Right lobe of liver (tissue), 6 donors: Measurements from ENCODE around the gene ZBTB8A. TPM values are rescaled to one million over a fixed set of nuclear protein-coding genes. Genes with fewer than 3 reads are reported as not detected.

ENCODE experiments used
- ATAC-seq, 4 donors: fragments of 200-7000 bp; cut with Tn5 transposase; one replicate each; pipeline ENCODE4 v1.9.1; 2020; ENCODE audit warnings: mild to moderate bottlenecking in 4 of 4, moderate library complexity in 4 of 4
- DNase-seq, 3 donors: peaks; one replicate each; pipeline ENCODE4 v3.0.0-alpha.2; 2020
- H3K27ac ChIP-seq, 3 donors: fragments of 200-600 bp; one replicate each; pipeline ENCODE4 v1.8.0; 2022
- H3K27me3 ChIP-seq, 2 donors: fragments of 200-600 bp; one replicate each; pipeline ENCODE4 v1.8.0; 2022
- H3K36me3 ChIP-seq, 4 donors: fragments of 200-600 bp; sonication (generic) in 1 of 4; one replicate each; pipeline versions ENCODE4 v1.5.1 to v1.8.0; 2017 to 2022; ENCODE audit warnings: control low read depth in 1 of 4
- H3K4me1 ChIP-seq, 4 donors: fragments of 200-600 bp; sonication (generic) in 1 of 4; one replicate each; pipeline versions ENCODE4 v1.5.1 to v1.8.0; 2017 to 2022; ENCODE audit warnings: control low read depth in 1 of 4
- H3K4me3 ChIP-seq, 3 donors: fragments of 200-600 bp; one replicate each; pipeline ENCODE4 v1.8.0; 2022
- H3K9me3 ChIP-seq, 4 donors: fragments of 200-600 bp; sonication (generic) in 1 of 4; one replicate each; pipeline versions ENCODE4 v1.5.1 to v1.8.0; 2017 to 2022; ENCODE audit warnings: control low read depth in 1 of 4
- POLR2A ChIP-seq: fragments of 450-650 bp; IDR thresholded peaks from one replicate; pipeline ENCODE4 v1.6.1; 2017; ENCODE audit warnings: antibody characterized with exemption, mild to moderate bottlenecking
- WGBS: methylation state at CpG from one replicate; pipeline ENCODE4 v1.1.6; 2018; ENCODE audit warnings: low coverage, low lambda C conversion rate; ENCODE audit not compliant: insufficient coverage; ENCODE audit errors: missing lambda C conversion rate; 5-methylcytosine and 5-hydroxymethylcytosine counted together
- intact Hi-C, 2 donors: fragments of 100-400 bp; cut with DNase I; formaldehyde crosslinking; loops; one replicate each; pipeline versions ENCODE4 v1.11.2 to v1.14.1; 2022
- total RNA-seq, 6 experiments: library from RNA; depleted of rRNA in 2 of 6; stranded (reverse); fragments of >200 nt in 2 of 6; fragmentation: NEBNext Ultra II Directional in 3 of 6; extraction: Animal tissue kit (Norgen Biotek cat#: 25700) in 3 of 6; gene quantifications; one replicate each; pipeline versions ENCODE4 v1.1.0 to v1.2.4, GENCODE V29; 2016 to 2023
- TF ChIP-seq, protein P1 (sequence below), 4 donors: fragments of 200-600 bp in 3 of 4; fragments of 450-650 bp in 1 of 4; IDR thresholded peaks; one replicate each; pipeline versions ENCODE4 v1.5.1 to v1.8.0; 2016 to 2022; ENCODE audit warnings: antibody characterized with exemption in 4 of 4, mild to moderate bottlenecking in 2 of 4
- donor health status: DM: no; HTN: yes; CAD: no.
- donor health status: DM: no; HTN: no; CAD: no.
- donor health status: DM: no; HTN: no; CAD: no.
- donor health status: DM: no; HTN: yes; CAD: no.
- donor health status: DM: no; HTN: yes; CAD: no.

The ZBTB8A gene
- total RNA-seq, 6 experiments from 2014 or later: 1.6 to 3.4 (median 2.3) TPM

DNA sequence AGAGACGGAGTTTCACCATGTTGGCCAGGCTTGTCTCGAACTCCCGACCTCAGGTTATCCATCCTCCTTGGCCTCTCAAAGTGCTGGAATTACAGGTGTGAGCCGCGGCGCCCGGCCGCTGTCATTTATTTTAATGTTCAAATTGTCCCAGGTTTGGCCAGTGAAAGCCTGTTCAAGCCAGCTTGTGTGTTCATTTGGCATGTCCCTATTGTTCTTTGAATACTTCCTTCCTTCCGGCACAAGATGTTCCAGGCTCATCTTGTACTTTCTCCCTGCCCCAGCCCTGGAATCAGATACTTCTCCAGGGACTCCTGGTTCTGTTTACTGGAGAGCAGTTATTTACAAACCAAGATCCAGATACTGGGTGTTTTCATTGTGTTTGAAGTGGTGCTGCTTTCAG, 37.4 kb upstream of the ZBTB8A start:
- no peaks in the 10 kb centered on the region for H3K9me3 ChIP-seq
- ATAC-seq: peak; percentile 35 to 72 (median 54)
- peak overlapping the region; percentile 63 to 73 (median 71) for H3K27ac ChIP-seq
- H3K36me3 ChIP-seq: no peaks in the 10 kb centered on the region
- no peaks in the 10 kb centered on the region for H3K27me3 ChIP-seq
- H3K4me1 ChIP-seq: no peaks in the 10 kb centered on the region
- TF ChIP-seq, protein P1, sequence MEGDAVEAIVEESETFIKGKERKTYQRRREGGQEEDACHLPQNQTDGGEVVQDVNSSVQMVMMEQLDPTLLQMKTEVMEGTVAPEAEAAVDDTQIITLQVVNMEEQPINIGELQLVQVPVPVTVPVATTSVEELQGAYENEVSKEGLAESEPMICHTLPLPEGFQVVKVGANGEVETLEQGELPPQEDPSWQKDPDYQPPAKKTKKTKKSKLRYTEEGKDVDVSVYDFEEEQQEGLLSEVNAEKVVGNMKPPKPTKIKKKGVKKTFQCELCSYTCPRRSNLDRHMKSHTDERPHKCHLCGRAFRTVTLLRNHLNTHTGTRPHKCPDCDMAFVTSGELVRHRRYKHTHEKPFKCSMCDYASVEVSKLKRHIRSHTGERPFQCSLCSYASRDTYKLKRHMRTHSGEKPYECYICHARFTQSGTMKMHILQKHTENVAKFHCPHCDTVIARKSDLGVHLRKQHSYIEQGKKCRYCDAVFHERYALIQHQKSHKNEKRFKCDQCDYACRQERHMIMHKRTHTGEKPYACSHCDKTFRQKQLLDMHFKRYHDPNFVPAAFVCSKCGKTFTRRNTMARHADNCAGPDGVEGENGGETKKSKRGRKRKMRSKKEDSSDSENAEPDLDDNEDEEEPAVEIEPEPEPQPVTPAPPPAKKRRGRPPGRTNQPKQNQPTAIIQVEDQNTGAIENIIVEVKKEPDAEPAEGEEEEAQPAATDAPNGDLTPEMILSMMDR (IDR thresholded peaks at IDR 0.05): no peak
- TF ChIP-seq POLR2A: no peak
- WGBS: 65% methylated on average over 5 of the region's 9 CpGs
- intact Hi-C loops: no loop called here
- DNase-seq: no peak
- no peak overlapping the region for H3K4me3 ChIP-seq

DNA sequence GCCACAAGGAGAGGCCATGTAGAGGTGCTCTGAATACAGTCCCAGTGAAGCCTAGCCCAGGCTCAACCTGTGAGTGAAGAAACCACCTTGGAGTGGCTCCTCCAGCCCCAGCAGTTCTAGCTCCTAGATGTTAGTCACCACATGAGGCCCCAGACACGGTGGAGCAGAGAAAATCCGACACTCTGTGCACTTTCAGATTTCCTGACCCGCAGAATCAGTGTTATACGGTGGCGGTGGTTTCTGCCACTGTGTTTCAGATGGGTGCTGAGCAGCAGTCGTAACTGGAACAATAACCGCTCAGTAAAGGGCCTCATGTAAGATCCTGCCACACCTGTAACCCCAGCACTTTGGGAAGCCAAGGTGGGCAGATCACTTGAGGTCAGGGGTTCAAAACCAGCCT, 36.1 kb upstream of the ZBTB8A start:
- H3K4me3 ChIP-seq: no peak overlapping the region
- intact Hi-C loops: no loop called here
- no peak for TF ChIP-seq POLR2A
- TF ChIP-seq, protein P1 (IDR thresholded peaks at IDR 0.05): no peak
- 87% methylated on average over 3 of the region's 7 CpGs for WGBS
- H3K27ac ChIP-seq: no peak overlapping the region
- no peak for DNase-seq
- H3K27me3 ChIP-seq: no peaks in the 10 kb centered on the region
- no peaks in the 10 kb centered on the region for H3K9me3 ChIP-seq
- no peaks in the 10 kb centered on the region for H3K36me3 ChIP-seq
- ATAC-seq: no peak
- H3K4me1 ChIP-seq: no peaks in the 10 kb centered on the region

DNA sequence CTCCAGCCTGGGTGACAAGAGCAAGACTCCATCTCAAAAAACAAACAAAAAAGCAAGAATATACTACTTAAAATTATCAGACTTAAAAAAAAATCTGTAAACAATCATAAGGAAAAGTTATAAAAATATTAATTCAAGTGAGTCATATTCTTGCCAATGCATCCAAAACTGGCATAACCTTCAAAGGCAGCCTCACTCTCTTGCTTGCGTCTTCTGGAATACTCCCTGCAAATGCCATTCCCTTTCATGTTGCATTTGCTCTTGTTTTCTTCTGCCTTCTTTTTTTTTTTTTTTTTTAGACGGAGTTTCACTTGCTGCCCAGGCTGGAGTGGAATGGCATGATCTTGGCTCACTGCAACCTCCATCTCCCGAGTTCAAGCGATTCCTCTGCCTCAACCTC, 32.2 kb upstream of the ZBTB8A start:
- TF ChIP-seq, protein P1 (IDR thresholded peaks at IDR 0.05): no peak
- no peak for TF ChIP-seq POLR2A
- no peaks in the 10 kb centered on the region for H3K27me3 ChIP-seq
- H3K4me3 ChIP-seq: no peak overlapping the region
- no peaks in the 10 kb centered on the region for H3K4me1 ChIP-seq
- no peak overlapping the region for H3K27ac ChIP-seq
- intact Hi-C loops: no loop called here
- DNase-seq (no peak), ATAC-seq (no peak)
- WGBS: 72% methylated on average over 4 of the region's 4 CpGs
- no peaks in the 10 kb centered on the region for H3K9me3 ChIP-seq
- H3K36me3 ChIP-seq: no peaks in the 10 kb centered on the region

DNA sequence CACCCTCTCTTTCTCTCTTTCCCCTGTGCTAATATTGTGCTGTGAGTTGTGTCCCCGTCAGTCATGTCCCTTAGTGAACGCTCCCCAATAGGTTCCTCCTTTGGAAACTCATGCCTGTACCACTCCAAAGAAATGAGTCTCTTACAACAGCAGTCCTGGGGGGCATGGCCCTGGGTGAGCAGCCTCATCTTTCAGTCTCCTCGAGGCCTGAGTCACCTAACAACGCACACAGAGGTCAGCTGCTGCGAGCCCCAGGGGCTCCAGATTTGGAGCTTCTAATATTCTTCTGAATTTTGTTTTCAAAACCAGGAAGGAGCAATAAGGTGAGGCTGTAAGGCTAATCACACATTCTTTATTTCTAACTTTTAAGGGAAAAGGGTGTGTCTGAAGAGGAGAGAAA, 30.5 kb upstream of the ZBTB8A start:
- no peak for DNase-seq
- TF ChIP-seq POLR2A: no peak
- TF ChIP-seq, protein P1 (IDR thresholded peaks at IDR 0.05): no peak

DNA sequence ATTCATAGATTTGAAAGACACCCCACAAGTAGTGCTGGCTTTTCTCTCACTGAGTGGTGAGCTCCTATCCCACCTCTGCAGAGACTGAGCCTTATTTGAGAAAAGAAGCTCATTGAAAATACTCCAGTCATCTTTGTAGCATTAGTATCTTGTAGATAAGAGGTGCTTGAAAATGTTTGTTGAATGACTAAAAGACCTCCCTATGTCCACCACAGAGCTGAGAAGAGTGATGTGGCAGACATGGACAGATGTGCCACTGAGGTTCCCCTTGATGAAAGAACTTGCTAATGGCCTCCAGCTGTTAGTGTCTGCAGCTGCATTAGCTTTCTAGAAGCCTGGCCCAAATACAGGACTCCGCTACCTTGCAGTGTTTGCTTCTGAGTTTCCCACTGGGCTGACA, 29.3 kb upstream of the ZBTB8A start:
- H3K9me3 ChIP-seq: no peaks in the 10 kb centered on the region
- H3K4me1 ChIP-seq: no peaks in the 10 kb centered on the region
- H3K36me3 ChIP-seq: no peaks in the 10 kb centered on the region
- H3K4me3 ChIP-seq: no peak overlapping the region
- no CpG with 5 or more reads among the region's 1 CpG for WGBS
- no peaks in the 10 kb centered on the region for H3K27me3 ChIP-seq
- no peak for DNase-seq
- H3K27ac ChIP-seq: no peak overlapping the region
- TF ChIP-seq, protein P1 (IDR thresholded peaks at IDR 0.05): no peak
- no peak for TF ChIP-seq POLR2A
- intact Hi-C loops: no loop called here
- no peak for ATAC-seq

More for the DNA sequence above, 30.5 kb upstream of the ZBTB8A start:
- no peaks in the 10 kb centered on the region for H3K36me3 ChIP-seq
- no peak overlapping the region for H3K4me3 ChIP-seq
- no peaks in the 10 kb centered on the region for H3K9me3 ChIP-seq
- no peak for ATAC-seq
- WGBS: 83% methylated on average over 4 of the region's 5 CpGs
- intact Hi-C loops: no loop called here
- no peaks in the 10 kb centered on the region for H3K4me1 ChIP-seq
- H3K27ac ChIP-seq: no peak overlapping the region
- no peaks in the 10 kb centered on the region for H3K27me3 ChIP-seq
